Colonic mucosa (tissue), 4 donors: ENCODE measurements around the gene UNC80. TPM values are rescaled to one million over a fixed set of nuclear protein-coding genes. Genes with fewer than 3 reads are reported as not detected.

Source experiments
- DNase-seq: peaks from one replicate; pipeline ENCODE4 v3.0.0-alpha.2; 2020
- H3K27ac ChIP-seq: fragments of 200-600 bp; one replicate; pipeline ENCODE4 v1.8.0; 2021
- H3K27me3 ChIP-seq: fragments of 200-600 bp; one replicate; pipeline ENCODE4 v1.8.0; 2021
- H3K36me3 ChIP-seq: fragments of 200-600 bp; one replicate; pipeline ENCODE4 v1.8.0; 2021
- H3K4me1 ChIP-seq: fragments of 200-600 bp; one replicate; pipeline ENCODE4 v1.8.0; 2021; ENCODE audit warnings: mild to moderate bottlenecking
- H3K4me3 ChIP-seq: fragments of 200-600 bp; one replicate; pipeline ENCODE4 v1.8.0; 2021
- H3K9ac ChIP-seq, 2 donors: one replicate each; pipeline ENCODE4 v1.7.0; 2013; ENCODE audit warnings: control low read depth in 2 of 2, low read depth in 2 of 2, low read length in 2 of 2
- H3K9me3 ChIP-seq: fragments of 200-600 bp; one replicate; pipeline ENCODE4 v1.8.0; 2021
- CTCF ChIP-seq: fragments of 200-600 bp; IDR thresholded peaks from one replicate; pipeline ENCODE4 v1.8.0; 2022; ENCODE audit warnings: antibody characterized with exemption, mild to moderate bottlenecking
- intact Hi-C: fragments of 100-400 bp; cut with DNase I; formaldehyde crosslinking; loops from one replicate; pipeline ENCODE4 v1.14.1; 2022
- total RNA-seq, 2 donors: library from RNA; stranded (reverse); fragmentation: NEBNext Ultra II Directional in 1 of 2; extraction: Animal tissue kit (Norgen Biotek cat#: 25700) in 1 of 2; gene quantifications; one replicate each; pipeline ENCODE4 v1.2.1, GENCODE V29; 2021
- donor health status: healthy.
- donor health status: DM: no; HTN: no; CAD: no.
- donor health status: DM: no; HTN: no; CAD: no.

The UNC80 gene
- total RNA-seq, 2 donors from 2014 or later: 0.16 TPM; not detected in 1

DNA sequence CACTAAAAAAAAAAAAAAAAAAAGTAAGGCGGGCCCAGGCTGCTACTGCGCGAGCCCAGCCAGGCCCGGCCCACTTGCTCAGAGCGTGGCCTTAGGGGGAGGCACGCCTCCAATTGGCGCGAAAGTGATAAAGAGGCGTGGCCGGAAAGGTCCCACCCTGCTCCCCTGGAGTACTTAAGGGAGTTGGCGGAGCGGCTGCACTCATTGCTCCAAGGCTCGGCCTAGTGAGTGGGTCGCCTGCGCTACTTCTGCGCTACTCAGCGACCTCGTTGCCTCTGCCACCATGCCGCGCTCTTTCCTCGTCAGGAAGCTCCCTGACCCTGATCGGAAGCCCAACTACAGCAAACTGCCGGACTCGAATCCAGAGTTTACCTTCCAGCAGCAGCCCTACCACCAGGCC lies 36.9 kb downstream of the UNC80 start:
- Histone ChIP-seq H3K27ac (no peak overlapping the region), H3K4me1 (no peaks in the 10 kb centered on the region), H3K9ac (no peak overlapping the region), H3K27me3 (no peaks in the 10 kb centered on the region), H3K36me3 (no peaks in the 10 kb centered on the region), H3K9me3 (no peaks in the 10 kb centered on the region), H3K4me3 (no peak overlapping the region)
- DNase-seq: no peak
- no peak for TF ChIP-seq CTCF
- intact Hi-C loops: no loop called here

GRCh38 chr2:209809256-209809655 lies 37.6 kb downstream of the UNC80 start:
- no peaks in the 10 kb centered on the region for H3K4me1 ChIP-seq
- TF ChIP-seq CTCF: no peak
- H3K27me3 ChIP-seq: no peaks in the 10 kb centered on the region
- no peak overlapping the region for H3K4me3 ChIP-seq
- intact Hi-C loops: no loop called here
- no peak overlapping the region for H3K9ac ChIP-seq
- no peak overlapping the region for H3K27ac ChIP-seq
- no peaks in the 10 kb centered on the region for H3K9me3 ChIP-seq
- no peaks in the 10 kb centered on the region for H3K36me3 ChIP-seq
- DNase-seq: no peak

- H3K27ac ChIP-seq: no peak overlapping the region
- TF ChIP-seq CTCF: no peak
- H3K36me3 ChIP-seq: no peaks in the 10 kb centered on the region
- no peak for DNase-seq
- H3K9me3 ChIP-seq: no peaks in the 10 kb centered on the region
- H3K4me3 ChIP-seq: no peak overlapping the region
- H3K9ac ChIP-seq: no peak overlapping the region
- no peaks in the 10 kb centered on the region for H3K27me3 ChIP-seq
- intact Hi-C loops: no loop called here
- no peaks in the 10 kb centered on the region for H3K4me1 ChIP-seq
Measured at GRCh38 chr2:209817844-209818271, 46.2 kb downstream of the UNC80 start.

DNA sequence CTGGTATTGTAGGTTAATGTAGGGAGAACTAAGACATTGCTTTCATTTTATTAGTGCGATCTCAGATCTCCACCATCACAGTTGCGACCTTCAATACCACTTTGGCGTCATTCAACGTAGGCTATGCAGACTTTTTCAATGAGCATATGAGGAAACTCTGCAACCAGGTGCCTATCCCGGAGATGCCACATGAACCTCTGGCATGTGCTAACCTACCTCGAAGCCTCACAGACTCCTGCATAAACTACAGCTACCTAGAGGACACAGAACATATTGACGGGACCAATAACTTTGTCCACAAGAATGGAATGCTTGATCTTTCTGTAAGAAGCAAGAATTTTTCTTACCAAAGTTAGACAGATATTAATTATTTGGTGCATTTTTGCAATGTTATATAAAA lies 47.3 kb downstream of the UNC80 start:
- intact Hi-C loops: no loop called here

DNA sequence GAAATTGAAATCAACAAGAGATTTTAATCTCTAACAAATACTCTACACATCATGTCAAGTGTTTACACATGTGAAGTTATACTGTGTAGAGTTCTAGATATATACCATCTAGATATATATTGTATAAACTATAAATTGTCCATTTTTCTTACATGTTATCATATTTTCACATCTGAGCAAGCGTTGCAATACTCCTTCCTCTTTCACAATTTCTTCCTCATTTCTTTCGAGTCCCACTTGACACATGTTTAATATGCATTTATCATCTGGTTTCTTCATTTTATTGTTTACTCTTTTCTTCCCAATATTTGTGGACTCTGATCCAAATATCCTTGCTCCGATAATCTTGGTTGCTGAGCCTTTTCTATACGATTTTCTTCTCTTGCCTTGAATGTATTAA lies 50.2 kb downstream of the UNC80 start:
- H3K9me3 ChIP-seq: no peaks in the 10 kb centered on the region
- no peak for DNase-seq
- H3K27ac ChIP-seq: no peak overlapping the region
- no peaks in the 10 kb centered on the region for H3K4me1 ChIP-seq
- H3K36me3 ChIP-seq: no peaks in the 10 kb centered on the region
- no peak overlapping the region for H3K9ac ChIP-seq
- TF ChIP-seq CTCF: no peak
- H3K4me3 ChIP-seq: no peak overlapping the region
- H3K27me3 ChIP-seq: no peaks in the 10 kb centered on the region
- intact Hi-C loops: no loop called here

More for the DNA sequence above, 47.3 kb downstream of the UNC80 start:
- H3K9me3 ChIP-seq: no peaks in the 10 kb centered on the region
- no peak overlapping the region for H3K27ac ChIP-seq
- TF ChIP-seq CTCF: no peak
- no peak for DNase-seq
- no peak overlapping the region for H3K4me3 ChIP-seq
- no peak overlapping the region for H3K9ac ChIP-seq
- H3K4me1 ChIP-seq: no peaks in the 10 kb centered on the region
- H3K27me3 ChIP-seq: no peaks in the 10 kb centered on the region
- H3K36me3 ChIP-seq: no peaks in the 10 kb centered on the region

- no peak for TF ChIP-seq CTCF
- intact Hi-C loops: no loop called here
- Histone ChIP-seq H3K4me1 (no peaks in the 10 kb centered on the region), H3K9me3 (no peaks in the 10 kb centered on the region), H3K27ac (no peak overlapping the region), H3K27me3 (no peaks in the 10 kb centered on the region), H3K36me3 (no peaks in the 10 kb centered on the region), H3K4me3 (no peak overlapping the region), H3K9ac (no peak overlapping the region)
- no peak for DNase-seq
Measured at GRCh38 chr2:209823484-209823883, 51.9 kb downstream of the UNC80 start.
